Stomach smooth muscle (tissue), 2 donors: ENCODE data around the gene FBXL3.
"Not testable (repeated sequence)": the region's sequence is repeated elsewhere in the genome, so short reads cannot be mapped to it uniquely, and the experiment has no call there.

Experiments
- H3K27ac ChIP-seq: one replicate; pipeline ENCODE4 v1.7.0; 2013; ENCODE audit warnings: mild to moderate bottlenecking, low read length, inconsistent platforms
- H3K27me3 ChIP-seq, 2 donors: one replicate each; pipeline ENCODE4 v1.7.0; 2013; ENCODE audit warnings: low read length in 2 of 2; ENCODE audit not compliant: insufficient read depth in 2 of 2, control insufficient read depth in 1 of 2
- H3K36me3 ChIP-seq, 2 donors: one replicate each; pipeline ENCODE4 v1.7.0; 2013; ENCODE audit warnings: low read length in 2 of 2; ENCODE audit not compliant: control insufficient read depth in 2 of 2, insufficient read depth in 2 of 2
- H3K4me1 ChIP-seq: one replicate; pipeline ENCODE4 v1.7.0; 2013; ENCODE audit warnings: low read length; ENCODE audit not compliant: control insufficient read depth, insufficient read depth
- H3K4me3 ChIP-seq, 2 donors: one replicate each; pipeline ENCODE4 v1.7.0; 2013; ENCODE audit warnings: low read length in 2 of 2
- H3K9ac ChIP-seq, 2 donors: one replicate each; pipeline ENCODE4 v1.7.0; 2013; ENCODE audit warnings: low read length in 2 of 2, mild to moderate bottlenecking in 1 of 2
- H3K9me3 ChIP-seq, 2 donors: one replicate each; pipeline ENCODE4 v1.7.0; 2013; ENCODE audit warnings: low read length in 2 of 2; ENCODE audit not compliant: control insufficient read depth in 2 of 2
- donor health status: healthy.
- donor health status: Pancreatic carcinoma.

The FBXL3 gene

DNA sequence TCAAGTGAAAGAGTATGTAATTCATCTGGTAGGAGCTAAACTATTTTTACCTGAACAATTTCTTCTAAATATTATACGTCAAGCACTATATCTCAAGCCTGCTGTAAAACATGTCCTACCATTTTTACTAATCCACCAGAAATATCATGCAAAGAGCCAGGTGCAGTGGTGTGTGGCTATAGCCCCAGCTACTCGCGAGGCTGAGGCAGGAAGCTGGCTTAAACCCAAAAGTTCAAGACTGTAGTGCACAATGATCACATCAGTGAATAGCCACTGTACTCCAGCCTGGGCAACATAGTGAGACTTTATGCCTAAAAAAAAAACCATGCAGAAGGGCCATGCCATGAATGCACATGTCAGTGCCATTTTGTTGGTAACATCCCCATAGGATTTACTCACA, 55.7 kb downstream of the FBXL3 start:
- Histone ChIP-seq H3K4me3 (no peak overlapping the region), H3K27ac (no peak overlapping the region), H3K36me3 (no peaks in the 10 kb centered on the region), H3K9me3 (no peaks in the 10 kb centered on the region), H3K9ac (no peak overlapping the region), H3K4me1 (peaks cover 4% of the 10 kb centered on the region), H3K27me3 (no peaks in the 10 kb centered on the region)

DNA sequence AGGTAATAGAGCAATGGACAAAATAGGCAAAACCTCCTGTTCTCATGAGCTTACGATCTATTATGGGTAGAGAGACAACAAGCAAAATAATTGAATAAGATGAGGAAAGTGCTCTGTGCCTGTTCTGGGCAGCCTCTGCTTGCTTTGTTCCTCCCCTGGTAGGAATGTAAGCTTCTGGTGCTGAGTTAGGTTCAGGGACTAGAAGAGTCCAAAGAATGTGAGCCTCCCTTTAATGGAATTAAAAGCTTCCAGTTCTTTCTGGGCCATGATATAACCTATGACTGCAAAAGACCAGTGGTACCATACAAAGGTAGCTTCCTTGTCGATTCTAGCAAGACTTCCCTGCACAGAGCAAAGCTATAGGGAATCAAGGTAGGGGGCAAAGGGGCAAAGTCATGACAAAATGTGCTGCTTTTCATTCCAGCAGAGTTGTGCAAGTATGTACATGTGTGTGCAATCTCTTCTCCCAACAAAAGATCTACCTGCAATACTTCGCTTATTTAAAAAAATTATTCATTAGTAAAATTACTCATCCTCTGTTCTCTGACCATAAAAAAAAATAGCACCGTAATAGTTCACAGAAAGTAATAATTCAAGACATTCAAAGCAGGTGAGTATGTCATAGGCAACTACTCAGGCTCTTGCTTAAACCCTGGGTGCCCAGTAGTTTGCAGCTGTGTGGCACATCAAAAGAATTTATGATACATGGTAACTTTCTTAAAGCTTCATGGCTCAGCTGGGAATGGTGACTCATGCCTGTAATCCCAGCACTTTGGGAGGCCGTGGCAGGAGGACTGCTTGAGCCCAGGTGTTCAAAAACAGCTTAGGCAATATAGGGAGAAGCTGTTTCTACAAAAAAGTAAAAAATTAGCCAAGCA, 57.2 kb downstream of the FBXL3 start:
- Histone ChIP-seq H3K9ac (no peak overlapping the region), H3K27ac (no peak overlapping the region), H3K4me3 (no peak overlapping the region), H3K4me1 (peaks cover 10% of the 10 kb centered on the region), H3K36me3 (no peaks in the 10 kb centered on the region), H3K9me3 (no peaks in the 10 kb centered on the region), H3K27me3 (no peaks in the 10 kb centered on the region)

DNA sequence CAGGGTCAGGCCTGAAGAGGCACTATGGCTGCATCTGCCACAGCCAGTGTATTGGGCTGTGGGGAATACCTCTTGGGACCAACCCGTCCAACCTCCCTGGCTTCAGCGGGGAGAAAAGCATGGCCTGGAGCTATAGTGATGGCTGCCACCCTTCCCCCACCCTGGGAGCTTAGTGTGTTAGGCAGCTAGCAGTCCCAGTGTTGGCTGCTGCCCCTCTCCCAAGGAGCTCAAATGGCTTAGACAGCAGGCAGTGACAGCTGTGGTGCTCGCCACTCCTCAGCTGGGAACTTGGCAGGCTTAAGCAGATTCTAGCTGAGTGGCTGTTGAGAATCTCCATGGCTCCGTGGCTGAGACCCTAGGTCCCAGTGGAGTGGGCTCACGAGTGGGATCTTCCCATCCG, 58.9 kb downstream of the FBXL3 start:
- H3K9ac ChIP-seq, result no peak overlapping the region
- H3K27me3 ChIP-seq, result no peaks in the 10 kb centered on the region
- no peak overlapping the region for H3K4me3 ChIP-seq
- no peak overlapping the region for H3K27ac ChIP-seq
- H3K36me3 ChIP-seq, result no peaks in the 10 kb centered on the region
- H3K9me3 ChIP-seq, result no peaks in the 10 kb centered on the region
- H3K4me1 ChIP-seq, result peaks cover 10% of the 10 kb centered on the region

DNA sequence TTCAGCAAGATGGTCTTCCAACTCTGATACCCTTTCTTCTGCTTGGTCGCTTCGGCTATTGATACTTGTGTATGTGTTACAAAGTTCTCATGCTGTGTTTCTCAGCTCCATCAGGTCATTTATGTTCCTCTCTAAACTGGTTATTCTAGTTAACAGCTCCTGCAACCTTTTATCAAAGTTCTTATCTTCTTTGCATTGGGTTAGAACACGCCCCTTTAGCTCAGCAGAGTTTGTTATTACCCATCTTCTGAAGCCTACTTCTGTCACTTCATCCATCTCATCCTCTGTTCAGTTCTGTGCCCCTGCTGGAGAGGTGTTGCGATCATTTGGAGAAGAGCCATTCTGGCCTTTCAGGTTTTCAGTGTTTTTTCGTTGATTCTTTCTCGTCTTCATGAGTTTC, 59.9 kb downstream of the FBXL3 start:
- Histone ChIP-seq H3K36me3 (no peaks in the 10 kb centered on the region), H3K4me1 (peaks cover 10% of the 10 kb centered on the region), H3K4me3 (no peak overlapping the region), H3K27ac (no peak overlapping the region), H3K27me3 (no peaks in the 10 kb centered on the region), H3K9ac (no peak overlapping the region), H3K9me3 (no peaks in the 10 kb centered on the region)

DNA sequence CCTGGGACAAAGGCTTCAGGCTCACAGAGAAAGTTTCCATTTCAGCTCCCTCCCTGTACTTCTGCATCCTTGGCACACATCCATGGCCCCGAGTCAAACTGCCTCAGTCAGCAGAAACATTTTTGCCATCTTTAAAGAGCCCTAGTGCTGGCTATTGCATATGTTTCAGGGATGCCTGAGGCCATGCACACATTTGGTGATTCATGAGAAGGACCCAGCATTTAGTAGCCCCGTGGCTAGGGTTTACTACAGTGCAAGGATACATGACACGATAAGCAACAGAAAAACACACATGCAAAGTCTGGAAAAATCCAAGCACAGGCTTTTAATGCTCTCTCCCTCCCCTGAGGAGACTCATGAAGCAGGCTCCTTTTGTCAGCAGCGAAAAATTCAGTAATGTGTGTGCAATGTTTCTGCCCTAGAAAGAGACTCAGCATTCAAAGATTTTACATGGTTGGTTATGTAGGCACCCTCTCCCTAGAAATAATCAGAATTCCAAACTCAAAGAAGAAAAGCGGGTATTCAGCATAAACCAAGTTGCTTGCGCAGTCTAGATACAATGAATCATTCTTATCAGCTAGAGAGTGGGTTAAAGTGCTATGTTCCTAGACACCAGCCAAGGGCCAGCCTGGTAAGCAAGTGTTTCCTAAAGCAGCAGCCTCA, 61.1 kb downstream of the FBXL3 start:
- Histone ChIP-seq H3K9ac (no peak overlapping the region), H3K36me3 (no peaks in the 10 kb centered on the region), H3K4me1 (peaks cover 10% of the 10 kb centered on the region), H3K4me3 (no peak overlapping the region), H3K27me3 (no peaks in the 10 kb centered on the region), H3K27ac (no peak overlapping the region), H3K9me3 (peaks cover 0 to 1% of the 10 kb centered on the region in 2 donors)

DNA sequence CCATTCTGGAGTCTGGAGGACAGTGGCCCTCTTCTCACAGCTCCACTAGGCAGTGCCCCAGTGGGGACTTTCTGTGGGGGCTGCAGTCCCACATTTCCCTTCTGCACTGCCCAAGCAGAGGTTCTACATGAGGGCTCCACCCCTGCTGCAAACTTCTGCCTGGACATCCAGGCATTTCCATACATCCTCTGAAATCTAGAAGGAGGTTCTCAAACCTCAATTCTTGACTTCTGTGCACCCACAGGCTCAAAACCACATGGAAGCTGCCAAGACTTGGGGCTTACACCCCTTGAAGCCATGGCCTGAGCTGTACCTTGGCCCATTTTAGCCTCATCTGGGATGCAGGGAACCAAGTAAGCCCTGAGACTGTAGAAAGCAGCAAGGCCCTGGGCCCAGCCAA, 67.2 kb downstream of the FBXL3 start:
- H3K4me3 ChIP-seq, H3K9me3 ChIP-seq: not testable (repeated sequence)

DNA sequence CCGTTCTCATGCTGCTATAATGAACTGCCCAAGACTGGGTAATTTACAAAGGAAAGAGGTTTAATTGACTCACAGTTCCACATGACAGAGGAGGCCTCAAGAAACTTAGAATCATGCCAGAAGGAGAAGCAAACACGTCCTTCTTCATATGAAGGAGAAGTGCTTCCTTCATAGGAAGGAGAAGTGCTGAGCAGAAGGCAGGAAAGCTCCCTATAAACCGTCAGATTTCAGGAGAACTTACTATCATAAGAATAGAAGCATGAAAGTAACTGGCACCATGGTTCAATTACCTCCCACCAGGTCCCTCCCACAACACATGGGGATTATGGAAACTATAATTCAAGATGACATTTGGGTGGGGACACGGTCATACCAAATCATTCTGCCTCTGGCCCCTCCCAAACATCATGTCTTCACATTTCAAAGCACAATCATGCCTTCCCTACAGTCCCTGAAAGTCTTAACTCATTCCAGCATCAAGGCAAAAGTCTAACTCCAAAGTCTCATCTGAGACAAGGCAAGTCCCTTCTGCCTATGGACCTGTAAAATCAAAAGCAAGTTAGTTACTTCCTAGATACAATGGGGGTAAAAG, 68.0 kb downstream of the FBXL3 start:
- Histone ChIP-seq H3K4me1 (no peaks in the 10 kb centered on the region), H3K36me3 (no peaks in the 10 kb centered on the region), H3K9me3 (peaks cover 5 to 9% of the 10 kb centered on the region in 2 donors), H3K4me3 (no peak overlapping the region), H3K27ac (no peak overlapping the region), H3K9ac (no peak overlapping the region), H3K27me3 (peaks cover 0 to 2% of the 10 kb centered on the region in 2 donors)

More for the DNA sequence above, 67.2 kb downstream of the FBXL3 start:
- not testable (repeated sequence) for H3K27ac ChIP-seq, H3K27me3 ChIP-seq, H3K9ac ChIP-seq, H3K4me1 ChIP-seq, H3K36me3 ChIP-seq

DNA sequence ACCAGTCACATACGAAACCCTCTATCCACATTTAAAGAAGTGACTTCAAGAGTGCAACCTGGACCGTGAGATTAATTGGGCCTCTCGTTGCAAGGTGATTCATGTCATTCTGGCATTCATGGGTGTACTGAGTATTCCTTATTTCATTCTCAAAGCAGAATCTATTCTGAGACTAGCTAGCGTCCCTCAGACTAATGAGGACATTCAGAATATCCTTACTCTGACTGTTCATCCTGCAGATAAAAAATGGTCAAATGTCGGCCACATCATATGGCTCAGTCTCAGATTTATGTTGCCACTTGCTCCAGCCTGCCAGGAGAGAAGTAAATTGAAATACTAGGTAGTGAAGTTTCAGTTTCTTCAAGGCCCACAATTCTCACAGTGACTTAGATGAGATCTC, 71.3 kb downstream of the FBXL3 start:
- peaks cover 5 to 7% of the 10 kb centered on the region in 2 donors for H3K9me3 ChIP-seq
- no peaks in the 10 kb centered on the region for H3K36me3 ChIP-seq
- H3K27ac ChIP-seq, result no peak overlapping the region
- no peaks in the 10 kb centered on the region for H3K4me1 ChIP-seq
- peaks cover 0 to 4% of the 10 kb centered on the region in 2 donors for H3K27me3 ChIP-seq
- H3K4me3 ChIP-seq, result no peak overlapping the region
- no peak overlapping the region for H3K9ac ChIP-seq
